HG03159 (cell line): ENCODE measurements around the gene PEX3.

Source experiments
- ATAC-seq: cut with Tn5 transposase; IDR thresholded peaks from one replicate; pipeline ENCODE4 v1.9.1; 2021; ENCODE audit warnings: mild to moderate bottlenecking, moderate library complexity; ENCODE audit not compliant: unreplicated experiment

Gene PEX3

GRCh38 chr6:143450453-143451371 is at the start of gene PEX3, which contains the start of gene ADAT2:
Gene PEX3 (plus strand): TSS chr6:143450805. CDS start chr6:143451043, 238 bp downstream.
Gene ADAT2 (minus strand): TSS chr6:143450695. CDS start chr6:143450658, 37 bp downstream.
- ATAC-seq: peak; percentile 96

DNA sequence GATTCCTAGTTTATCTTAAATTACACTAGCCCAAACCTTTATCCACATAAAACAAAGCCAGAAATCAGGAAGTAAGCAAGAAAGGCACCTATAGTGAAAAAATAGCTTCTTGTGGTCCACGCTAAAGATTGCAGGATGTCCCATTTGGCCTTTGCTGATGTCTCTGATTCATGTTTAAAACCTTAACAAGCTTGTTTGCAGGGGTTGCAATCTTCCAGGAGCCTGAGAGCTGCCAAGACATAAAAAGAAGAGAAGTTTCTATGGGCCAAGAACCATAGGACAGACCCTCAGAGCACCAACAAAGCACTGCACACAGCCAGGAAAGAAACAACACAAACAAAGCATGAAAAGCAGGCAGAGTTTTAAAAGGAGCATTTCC is 49.5 kb upstream of the PEX3 start:
- ATAC-seq: no peak

DNA sequence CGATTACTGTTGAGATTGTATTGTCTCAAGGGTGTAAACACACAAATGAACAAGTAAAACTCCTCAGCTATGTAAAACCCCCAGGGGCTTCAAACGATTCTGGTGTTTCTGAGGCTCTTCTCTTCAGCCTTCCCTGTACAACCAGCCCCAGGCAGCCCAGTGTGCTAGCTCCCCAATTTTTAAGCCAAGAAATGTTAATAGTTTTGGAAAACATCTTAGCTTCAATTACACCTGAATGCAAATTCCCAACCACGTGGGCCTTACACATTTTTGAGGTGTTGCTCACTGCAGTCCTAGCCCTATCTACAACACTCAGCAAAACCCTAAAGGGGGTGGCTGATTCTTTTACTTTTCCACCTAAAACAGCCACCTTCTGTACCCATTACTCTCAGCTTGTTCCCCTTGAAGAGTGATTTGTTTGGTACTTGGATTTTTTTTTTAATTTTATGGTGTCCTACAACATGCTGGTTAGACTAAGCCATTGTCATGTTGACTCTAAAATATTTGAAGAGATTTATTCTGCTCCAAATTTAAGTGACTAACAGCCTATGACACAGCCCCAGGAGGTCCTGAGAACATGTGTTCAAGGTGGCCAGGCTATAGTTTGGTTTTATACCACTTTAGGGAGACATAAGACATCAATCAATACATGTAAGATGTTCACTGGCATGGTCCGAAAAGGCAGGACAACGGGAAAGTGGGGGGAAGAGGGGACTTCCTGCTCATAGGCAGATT is 48.8 kb upstream of the PEX3 start:
- no peak for ATAC-seq

DNA sequence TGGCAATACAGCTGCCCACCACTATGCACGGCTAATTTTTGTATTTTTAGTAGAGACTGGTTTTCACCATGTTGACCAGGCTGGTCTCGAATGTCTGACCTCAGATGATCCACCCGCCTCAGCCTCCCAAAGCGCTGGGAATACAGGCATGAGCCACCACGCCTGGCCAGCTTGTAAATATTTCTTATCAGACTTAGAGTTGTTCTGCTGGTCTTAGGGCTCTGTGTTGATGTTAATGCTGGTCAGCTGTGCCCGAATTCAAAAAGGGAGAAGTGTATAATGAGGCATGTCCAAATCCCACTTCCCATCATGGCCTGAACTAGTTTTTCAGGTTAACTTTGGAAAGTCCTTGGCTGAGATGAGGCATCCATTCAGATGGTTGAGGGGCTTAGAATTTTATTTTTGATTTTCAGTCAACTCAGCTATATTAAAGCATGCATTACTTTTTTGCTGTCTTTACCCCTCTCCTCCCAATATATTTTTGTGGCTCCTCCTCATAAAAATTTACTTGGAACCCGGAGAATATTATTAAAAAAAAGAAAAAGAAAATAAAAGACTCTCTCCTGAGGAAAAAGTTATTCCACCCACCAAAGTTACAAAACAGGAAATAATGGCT is 47.8 kb upstream of the PEX3 start:
- ATAC-seq: no peak

GRCh38 chr6:143405373-143406154 is 45.0 kb upstream of the PEX3 start:
- ATAC-seq: no peak

DNA sequence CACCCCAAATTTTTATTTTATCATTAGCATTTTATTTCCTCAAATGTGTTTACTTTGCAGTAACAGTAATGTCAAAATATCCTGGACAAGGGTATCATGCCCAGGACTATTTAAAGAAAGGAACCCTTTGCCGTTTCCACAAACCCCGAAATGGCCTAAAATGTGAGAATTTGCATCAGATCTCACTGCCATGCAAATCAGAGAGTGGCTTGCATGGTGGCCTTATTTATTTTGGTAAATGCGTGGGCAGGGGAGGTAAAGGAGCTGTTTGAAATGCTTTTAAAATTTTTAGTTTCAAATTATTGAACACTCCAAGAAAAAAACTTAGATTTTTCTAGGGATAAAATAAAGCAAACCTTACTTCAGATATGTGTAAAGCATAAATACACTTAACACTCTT is 43.9 kb upstream of the PEX3 start:
- ATAC-seq: no peak

DNA sequence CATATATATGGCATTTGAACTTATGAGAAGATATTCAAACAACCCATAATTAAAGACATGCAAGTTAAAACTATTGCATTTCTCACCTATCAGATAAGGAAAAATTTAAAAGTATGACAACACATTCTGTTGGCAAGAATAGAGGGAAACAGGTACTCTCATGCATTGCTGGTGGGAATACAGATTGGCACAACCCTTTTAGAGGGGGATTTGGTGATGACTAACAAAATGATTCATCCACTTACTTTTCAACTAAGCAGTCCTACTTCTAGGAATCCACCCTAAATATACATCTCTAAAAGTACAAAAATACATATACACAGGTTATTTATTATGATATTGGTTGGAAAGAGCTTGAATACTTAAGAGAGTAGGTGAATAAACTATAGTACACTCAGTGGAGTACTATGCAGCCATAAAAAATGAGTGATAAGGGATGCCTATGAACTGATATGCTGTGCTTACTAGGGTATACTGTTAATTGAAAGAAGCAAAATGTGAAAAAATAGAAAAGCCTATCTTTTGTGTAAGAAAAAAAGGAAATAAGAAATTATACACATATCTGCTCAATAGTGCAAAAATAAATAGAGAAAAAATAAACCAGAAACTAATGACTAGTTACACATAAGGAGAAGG is 42.3 kb upstream of the PEX3 start:
- no peak for ATAC-seq

- ATAC-seq: no peak
These were observed 41.8 kb upstream of the PEX3 start for GRCh38 chr6:143408787-143409162.

- no peak for ATAC-seq
These were observed 39.7 kb upstream of the PEX3 start for GRCh38 chr6:143410859-143411270.

DNA sequence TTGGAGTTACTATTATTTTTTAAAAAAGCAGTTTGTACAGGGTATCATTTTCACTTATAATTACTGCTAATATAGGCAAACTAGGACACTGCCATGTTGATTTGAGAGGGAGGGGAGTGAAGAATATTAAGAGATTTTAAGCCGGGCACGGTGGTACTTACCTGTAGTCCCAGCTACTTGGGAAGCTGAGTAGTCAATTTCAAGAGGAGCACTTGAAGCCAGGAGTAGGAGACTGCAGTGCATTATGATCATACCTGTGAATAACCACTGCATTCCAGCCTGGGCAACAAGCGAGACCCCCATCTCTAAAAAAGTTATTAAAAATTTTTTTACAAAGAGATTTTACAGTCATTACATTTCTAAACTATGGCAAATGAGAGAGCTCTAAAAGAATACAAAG is 35.8 kb upstream of the PEX3 start:
- ATAC-seq: no peak

GRCh38 chr6:143419526-143419925 is 31.1 kb upstream of the PEX3 start:
- no peak for ATAC-seq

GRCh38 chr6:143426026-143426425 is 24.6 kb upstream of the PEX3 start:
- ATAC-seq: no peak

DNA sequence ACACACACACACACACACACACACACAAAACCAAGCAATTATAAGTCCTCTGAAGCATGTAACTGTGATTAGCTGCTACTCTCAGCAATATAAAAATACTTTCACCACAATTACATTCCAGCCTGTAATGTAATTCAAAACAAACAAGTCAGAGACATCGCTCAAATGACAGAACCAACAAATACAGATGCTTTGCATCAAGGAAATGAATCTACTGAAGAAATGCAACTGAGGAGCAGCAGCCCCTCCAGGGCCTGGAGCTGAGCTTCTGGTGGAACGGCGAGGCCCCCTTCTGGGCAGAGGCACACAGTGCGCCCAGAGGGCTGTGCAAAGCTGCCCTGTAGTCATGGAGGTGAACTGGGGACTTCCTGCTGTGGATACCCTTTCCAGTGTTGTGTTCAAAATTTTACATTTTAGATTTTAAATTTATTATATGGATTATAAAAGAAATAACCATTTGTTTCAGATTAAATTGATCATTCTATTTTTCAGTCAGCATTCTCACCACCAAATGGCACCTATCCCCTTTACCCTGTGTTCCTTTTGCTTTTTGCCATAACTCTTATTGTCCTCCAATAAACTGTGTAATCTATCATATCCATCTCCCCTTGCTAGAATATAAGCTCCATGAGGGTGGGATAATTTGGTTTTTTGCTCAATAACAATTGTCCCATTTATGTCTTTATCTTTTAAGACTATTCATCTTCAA is 23.3 kb upstream of the PEX3 start:
- ATAC-seq: peak; percentile 100

DNA sequence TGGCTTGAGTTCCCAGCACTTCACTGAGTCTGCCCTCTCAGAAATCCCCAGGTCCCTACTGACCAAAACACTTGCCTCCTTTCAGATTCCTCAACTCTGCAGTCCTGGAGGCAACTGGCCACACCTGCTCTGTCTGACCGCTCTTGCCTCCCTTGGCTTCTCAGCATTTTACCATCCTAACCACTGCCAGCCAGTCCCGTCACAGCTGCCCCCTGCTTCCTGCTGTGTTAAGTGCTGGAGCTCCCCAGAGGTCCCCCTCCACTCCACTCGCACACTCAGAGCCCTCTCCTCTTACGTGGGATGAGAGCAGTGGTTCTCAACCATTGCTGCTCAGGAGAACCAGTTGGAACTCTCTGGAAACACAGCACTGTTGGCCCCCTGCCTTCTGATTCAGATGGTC is 20.6 kb upstream of the PEX3 start:
- ATAC-seq: no peak

GRCh38 chr6:143431226-143431625 is 19.4 kb upstream of the PEX3 start:
- ATAC-seq: no peak

- ATAC-seq: no peak
These were observed 18.0 kb upstream of the PEX3 start for GRCh38 chr6:143432588-143432987.

DNA sequence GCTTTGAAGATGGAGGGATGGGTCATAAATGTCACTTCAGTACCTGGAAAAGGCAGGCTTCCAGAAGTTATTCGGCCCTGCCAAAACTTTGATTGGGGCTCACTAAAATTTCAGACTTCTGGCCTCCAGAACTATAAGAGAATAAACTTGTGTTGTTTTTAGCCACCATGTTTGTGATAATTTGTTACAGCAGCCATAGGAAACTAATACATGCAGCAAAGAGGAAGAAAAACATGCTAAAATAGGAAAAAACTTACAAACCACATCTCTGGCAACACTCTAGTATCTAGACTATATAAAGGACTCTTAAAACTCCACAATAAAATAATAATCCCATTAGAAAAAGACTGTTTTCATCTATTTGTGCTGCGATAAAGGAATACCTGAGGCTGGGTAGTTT is 9.6 kb upstream of the PEX3 start:
- no peak for ATAC-seq

DNA sequence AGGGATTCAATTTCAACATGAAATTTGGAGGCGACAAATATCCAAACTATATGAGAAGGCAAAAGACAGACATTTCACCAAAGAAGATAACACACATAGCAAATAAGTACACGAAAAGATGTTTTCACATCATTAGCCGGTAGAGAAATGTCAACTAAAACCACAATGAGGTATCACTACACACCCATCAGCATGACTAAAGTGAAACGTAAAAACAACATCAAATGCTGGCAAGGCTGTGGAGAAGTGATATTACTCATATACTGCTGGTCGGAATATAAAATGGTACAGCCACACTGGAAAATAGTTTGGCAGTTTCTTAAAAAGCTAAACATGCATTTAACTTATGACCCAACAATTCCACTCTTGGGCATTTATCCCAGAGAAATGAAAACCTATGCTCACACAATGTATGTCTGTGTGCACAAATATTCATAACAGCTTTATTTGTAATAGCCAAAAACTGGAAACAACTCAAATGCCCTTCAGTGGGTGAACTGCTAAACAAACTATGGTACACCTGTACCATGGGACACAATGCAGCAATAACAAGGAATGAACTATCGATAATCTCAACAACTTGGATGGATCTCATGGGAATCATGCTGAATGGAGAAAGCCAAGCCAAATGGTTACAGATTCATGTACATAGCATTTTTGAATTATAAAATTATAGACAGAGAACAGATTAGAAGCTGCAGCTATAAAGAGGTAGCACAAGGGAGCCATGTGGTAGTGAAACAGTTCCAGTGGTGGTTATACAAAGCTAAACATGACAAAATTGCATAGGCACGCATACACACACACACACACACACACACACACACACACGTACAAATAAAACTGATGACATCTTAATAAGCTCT is 8.7 kb upstream of the PEX3 start:
- no peak for ATAC-seq

DNA sequence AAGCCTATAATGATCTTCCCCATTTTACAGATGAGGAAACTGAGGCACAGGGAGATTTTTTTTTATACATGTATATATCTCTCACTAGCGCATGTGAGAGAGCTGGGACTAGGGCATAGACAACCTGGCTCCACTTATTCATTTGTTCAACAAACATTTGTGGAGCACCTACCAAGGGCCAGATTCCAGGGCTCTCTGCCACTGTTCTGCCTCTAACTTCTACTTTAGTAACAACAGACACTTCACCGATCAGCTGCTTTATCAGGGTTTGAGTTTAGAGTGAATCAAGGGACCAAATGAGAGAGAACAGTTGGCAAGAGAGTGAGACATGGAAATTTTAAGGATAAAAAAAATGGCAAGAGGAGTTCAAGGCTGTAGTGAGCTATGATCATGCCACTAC is 7.5 kb upstream of the PEX3 start:
- ATAC-seq: no peak
